ENCODE results near the gene DOCK9.

GRCh38 chr13:98844021-98844420 is 133.8 kb downstream of the DOCK9 start:
- TF ChIP-seq CTCF (IDR thresholded peaks at IDR 0.05) (no peak), POLR2A (IDR thresholded peaks at IDR 0.05) (no peak)

Measured in right lobe of liver (tissue), 4 donors.